Measurements from ENCODE around the gene FYN. TPM values are rescaled to one million over a fixed set of nuclear protein-coding genes. Genes with fewer than 3 reads are reported as not detected.

Gene FYN
- total and polyA plus RNA-seq, 2 of the 13 experiments (the other 11 are each of a cell fraction or from before 2014, with no cell fraction given), result 15.5 to 24.6 TPM

DNA sequence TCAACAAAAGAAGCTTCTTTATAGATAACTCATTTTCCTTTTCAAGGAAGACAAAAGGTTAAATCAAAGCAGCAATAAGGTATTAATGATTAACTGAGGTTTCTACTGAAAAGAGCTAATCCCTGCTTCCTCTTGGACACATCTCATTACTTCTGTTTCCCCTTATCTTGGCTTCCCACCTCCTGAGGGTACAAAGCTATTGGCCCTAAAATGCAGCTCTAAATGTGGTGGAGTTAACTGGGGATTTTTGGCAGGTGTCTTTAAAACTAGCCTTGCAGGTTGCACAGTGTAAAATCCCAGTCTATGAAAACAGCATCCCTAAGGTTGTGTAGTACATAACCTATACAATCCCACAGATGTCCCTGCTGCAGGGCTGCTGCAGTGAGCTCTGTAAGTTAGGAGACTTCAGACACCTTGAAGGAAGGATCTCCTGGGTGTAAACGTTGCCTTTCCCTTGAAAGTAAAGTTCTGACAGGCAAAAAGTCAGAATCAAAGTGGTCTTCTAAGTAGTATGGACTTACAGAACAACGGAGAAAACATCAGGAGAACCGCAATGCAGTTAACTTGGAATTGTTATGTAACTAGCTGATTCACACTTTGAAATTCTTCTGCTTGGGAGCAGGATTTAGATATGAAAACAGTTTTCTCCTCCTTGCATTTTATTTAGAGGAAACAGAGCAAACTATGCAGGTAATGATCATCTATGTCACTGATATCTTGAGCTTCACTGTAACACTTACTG lies 195.8 kb downstream of the FYN start (continued):
- TF ChIP-seq ZXDC (CRISPR knock-in tag; IDR thresholded peaks at IDR 0.05) (no peak), MED13 (CRISPR knock-in tag; IDR thresholded peaks at IDR 0.05) (no peak), SNAPC2 (CRISPR knock-in tag; IDR thresholded peaks at IDR 0.05) (no peak), MEIS1 (CRISPR knock-in tag; IDR thresholded peaks at IDR 0.05; ENCODE audit: borderline replicate concordance) (no peak), TAF15 (IDR thresholded peaks at IDR 0.05; ENCODE audit: low read depth, low read length, poor library complexity, severe bottlenecking) (no peak), HDAC2 (CRISPR knock-in tag; IDR thresholded peaks at IDR 0.05) (peak; percentile 33; the same call in 1 of the 2 replicates), CREB1 (IDR thresholded peaks at IDR 0.05) (no peak), CREB1 (CRISPR knock-in tag; IDR thresholded peaks at IDR 0.05) (peak; percentile 41; the same call in 1 of the 2 replicates), SAP130 (CRISPR knock-in tag; IDR thresholded peaks at IDR 0.05; ENCODE audit: low read depth) (no peak; the same call in 1 of the 2 replicates), SOX13 (IDR thresholded peaks at IDR 0.05) (no peak), SOX13 (CRISPR knock-in tag; conservative IDR thresholded peaks at IDR 0.05 in 1 of 2, IDR thresholded peaks at IDR 0.05 in 1 of 2) (peak in 1 of 2 experiments; percentile 70; a peak in 2 of 4 replicates), ZSCAN29 (CRISPR knock-in tag; conservative IDR thresholded peaks at IDR 0.05) (no peak), EP300 (IDR thresholded peaks at IDR 0.05; ENCODE audit: low read depth in 2 of 2, low read length in 2 of 2) (peak in 1 of 2 experiments; percentile 38; a peak in 1 of 4 replicates), EP300 (CRISPR knock-in tag; IDR thresholded peaks at IDR 0.05; ENCODE audit: borderline replicate concordance) (no peak), SOX5 (CRISPR knock-in tag; IDR thresholded peaks at IDR 0.05; ENCODE audit: borderline replicate concordance) (peak; percentile 54; the same call in 1 of the 2 replicates), BRD4 (CRISPR knock-in tag; IDR thresholded peaks at IDR 0.05) (no peak), ZMAT3 (CRISPR knock-in tag; conservative IDR thresholded peaks at IDR 0.05) (no peak), HMGA1 (CRISPR knock-in tag; conservative IDR thresholded peaks at IDR 0.05) (no peak), SMAD1 (CRISPR knock-in tag; IDR thresholded peaks at IDR 0.05; ENCODE audit: borderline replicate concordance, low read depth) (no peak)

All from HepG2 (cell line).